SK-N-SH (cell line): ENCODE measurements around the gene RNF25. TPM values are rescaled to one million over a fixed set of nuclear protein-coding genes. Genes with fewer than 3 reads are reported as not detected.

ENCODE experiments used
- CTCF ChIA-PET: fragments of 300-600, 350-600 bp; formaldehyde crosslinking; extraction: SDS; loops from one replicate; lab custom pipeline; 2021; lab: Yijun Ruan, JAX
- POLR2A ChIA-PET: fragments of 350-600 bp; sonication (Branson Sonifier 250); formaldehyde crosslinking; extraction: SDS; loops from one replicate; lab custom pipeline; 2020; ENCODE audit warnings: antibody characterized with exemption, inconsistent platforms; lab: Yijun Ruan, JAX
- DNase-seq: peaks from one replicate; pipeline ENCODE4 v3.0.0; 2012
- H2AFZ ChIP-seq: fragments of 200-600 bp; sonication (generic); 2 replicates; pipeline ENCODE4 v1.8.1; 2016; ENCODE audit warnings: antibody characterized with exemption, mild to moderate bottlenecking, low read depth
- H3F3A ChIP-seq: fragments of 200-600 bp; sonication (generic); replicated peaks from 2 replicates; pipeline ENCODE3; 2016; ENCODE audit warnings: antibody characterized with exemption, mild to moderate bottlenecking; ENCODE audit not compliant: insufficient read depth
- H3K27ac ChIP-seq, 2 experiments: fragments of 200-500 bp in 1 of 2; fragments of 200-600 bp in 1 of 2; sonication (Bioruptor generic) in 1 of 2; sonication (generic), shearing (Covaris generic) in 1 of 2; 2 replicates each; pipeline versions ENCODE4 v1.5.1 to v1.6.1; 2014 to 2016; ENCODE audit warnings: low read depth in 2 of 2, inconsistent platforms in 1 of 2, low read length in 1 of 2, mild to moderate bottlenecking in 1 of 2, mixed read lengths in 1 of 2
- H3K27me3 ChIP-seq: fragments of 200-600 bp; sonication (generic), shearing (Covaris generic); 2 replicates; pipeline ENCODE4 v1.6.1; 2016; ENCODE audit warnings: mixed run types; ENCODE audit not compliant: insufficient read depth
- H3K36me3 ChIP-seq, 2 experiments: fragments of 200-500 bp in 1 of 2; fragments of 200-600 bp in 1 of 2; sonication (Bioruptor generic) in 1 of 2; sonication (generic) in 1 of 2; replicated peaks in 1 of 2; 2 replicates each; pipeline versions ENCODE3 to v1.5.1; 2014 to 2016; ENCODE audit warnings: low read length in 1 of 2, mild to moderate bottlenecking in 1 of 2; ENCODE audit not compliant: insufficient read depth in 2 of 2, control insufficient read depth in 1 of 2
- H3K4me1 ChIP-seq, 2 experiments: fragments of 200-500 bp in 1 of 2; fragments of 200-600 bp in 1 of 2; sonication (Bioruptor generic) in 1 of 2; sonication (generic), shearing (Covaris generic) in 1 of 2; 2 replicates each; pipeline versions ENCODE4 v1.5.1 to v1.6.1; 2014 to 2016; ENCODE audit warnings: low read depth in 1 of 2, low read length in 1 of 2, mixed run types in 1 of 2; ENCODE audit not compliant: insufficient read depth in 2 of 2, control insufficient read depth in 1 of 2
- H3K4me2 ChIP-seq: fragments of 200-600 bp; sonication (generic), shearing (Covaris generic); 2 replicates; pipeline ENCODE4 v1.6.1; 2017; ENCODE audit warnings: mixed run types
- H3K4me3 ChIP-seq, 2 experiments: fragments of 200-500 bp in 1 of 2; fragments of 200-600 bp in 1 of 2; sonication (Bioruptor generic) in 1 of 2; sonication (generic), shearing (Covaris generic) in 1 of 2; 2 replicates each; pipeline versions ENCODE4 v1.5.1 to v1.8.1; 2014 to 2016; ENCODE audit warnings: low read depth in 2 of 2, inconsistent platforms in 1 of 2, low read length in 1 of 2, mild to moderate bottlenecking in 1 of 2, mixed read lengths in 1 of 2, moderate library complexity in 1 of 2
- H3K79me2 ChIP-seq: fragments of 200-600 bp; sonication (generic); 2 replicates; pipeline ENCODE4 v1.8.1; 2017; ENCODE audit warnings: mild to moderate bottlenecking; ENCODE audit not compliant: insufficient read depth
- H3K9ac ChIP-seq: fragments of 200-600 bp; sonication (generic); 2 replicates; pipeline ENCODE4 v1.6.1; 2017; ENCODE audit warnings: mixed run types
- H3K9me2 ChIP-seq: fragments of 200-600 bp; sonication (generic); 2 replicates; pipeline ENCODE4 v1.6.1; 2017; ENCODE audit warnings: mixed run types
- H3K9me3 ChIP-seq: fragments of 200-600 bp; sonication (generic); 2 replicates; pipeline ENCODE4 v1.6.1; 2017; ENCODE audit warnings: mixed run types, mild to moderate bottlenecking, moderate library complexity
- H4K20me1 ChIP-seq: fragments of 200-600 bp; sonication (generic); 2 replicates; pipeline ENCODE4 v1.6.1; 2017; ENCODE audit warnings: mild to moderate bottlenecking, mixed run types; ENCODE audit not compliant: insufficient read depth
- EP300 ChIP-seq, 2 experiments: IDR thresholded peaks; 2 replicates each; pipeline versions ENCODE4 v1.4.0 to v1.6.1; 2012; ENCODE audit warnings: borderline replicate concordance in 1 of 2, low read depth in 1 of 2, low read length in 1 of 2
- FOSL2 ChIP-seq: IDR thresholded peaks from 2 replicates; pipeline ENCODE4 v1.4.0; 2012; ENCODE audit warnings: low read depth, mild to moderate bottlenecking, moderate library complexity, borderline replicate concordance
- NFIC ChIP-seq: IDR thresholded peaks from 2 replicates; pipeline ENCODE4 v1.4.0; 2012; ENCODE audit warnings: borderline replicate concordance
- ZBTB33 ChIP-seq: IDR thresholded peaks from 2 replicates; pipeline ENCODE4 v1.4.0; 2012; ENCODE audit warnings: low read depth, borderline replicate concordance
- WGBS: methylation state at CpG from one replicate; pipeline ENCODE4 v1.1.6; 2017; ENCODE audit warnings: low lambda C conversion rate; 5-methylcytosine and 5-hydroxymethylcytosine counted together
- polyA plus RNA-seq, 3 experiments: library from polyadenylated mRNA; depleted of rRNA; stranded (reverse); fragments of >200 nt; gene quantifications; 2 replicates each; pipeline ENCODE4 v1.2.3, GENCODE V29; 2012
- TF ChIP-seq, protein P1 (sequence below): IDR thresholded peaks from 2 replicates; pipeline ENCODE4 v1.4.0; 2012; ENCODE audit warnings: low read depth, borderline replicate concordance

The RNF25 gene
- polyA plus RNA-seq, 1 of the 3 experiments (the other 2 are of a cell fraction): 72.2 TPM

- H3K4me3 ChIP-seq: no peak overlapping the region
- ChIA-PET POLR2A (no interaction called here), CTCF (interaction anchor here (1.0 to 2.3 kb wide), 4 partner anchors 12 to 293 kb away, joined by 3 to 11 read pairs (median 4); no protein-coding TSS in a partner anchor)
- H3K27me3 ChIP-seq: no peaks in the 10 kb centered on the region
- TF ChIP-seq ZBTB33 (no peak), EP300 (IDR thresholded peaks at IDR 0.05; ENCODE audit: borderline replicate concordance in 1 of 2, low read depth in 1 of 2, low read length in 1 of 2) (no peak)
- no peaks in the 10 kb centered on the region for H3K4me1 ChIP-seq
- no peak for DNase-seq
- no peak overlapping the region for H3K9ac ChIP-seq
- WGBS: 90% methylated on average over 3 of the region's 8 CpGs
- peaks cover 24 to 57% of the 10 kb centered on the region in 2 experiments for H3K36me3 ChIP-seq
- H3K9me3 ChIP-seq: no peaks in the 10 kb centered on the region
- no peaks in the 10 kb centered on the region for H3K79me2 ChIP-seq
- H2AFZ ChIP-seq: no peak overlapping the region
- no peak overlapping the region for H3K4me2 ChIP-seq
- no peaks in the 10 kb centered on the region for H4K20me1 ChIP-seq
- no peak overlapping the region for H3K27ac ChIP-seq
- H3K9me2 ChIP-seq: no peaks in the 10 kb centered on the region
- H3F3A ChIP-seq: peaks cover 6% of the 10 kb centered on the region
Measured at GRCh38 chr2:218698885-218699284, 27.1 kb upstream of the RNF25 start.

DNA sequence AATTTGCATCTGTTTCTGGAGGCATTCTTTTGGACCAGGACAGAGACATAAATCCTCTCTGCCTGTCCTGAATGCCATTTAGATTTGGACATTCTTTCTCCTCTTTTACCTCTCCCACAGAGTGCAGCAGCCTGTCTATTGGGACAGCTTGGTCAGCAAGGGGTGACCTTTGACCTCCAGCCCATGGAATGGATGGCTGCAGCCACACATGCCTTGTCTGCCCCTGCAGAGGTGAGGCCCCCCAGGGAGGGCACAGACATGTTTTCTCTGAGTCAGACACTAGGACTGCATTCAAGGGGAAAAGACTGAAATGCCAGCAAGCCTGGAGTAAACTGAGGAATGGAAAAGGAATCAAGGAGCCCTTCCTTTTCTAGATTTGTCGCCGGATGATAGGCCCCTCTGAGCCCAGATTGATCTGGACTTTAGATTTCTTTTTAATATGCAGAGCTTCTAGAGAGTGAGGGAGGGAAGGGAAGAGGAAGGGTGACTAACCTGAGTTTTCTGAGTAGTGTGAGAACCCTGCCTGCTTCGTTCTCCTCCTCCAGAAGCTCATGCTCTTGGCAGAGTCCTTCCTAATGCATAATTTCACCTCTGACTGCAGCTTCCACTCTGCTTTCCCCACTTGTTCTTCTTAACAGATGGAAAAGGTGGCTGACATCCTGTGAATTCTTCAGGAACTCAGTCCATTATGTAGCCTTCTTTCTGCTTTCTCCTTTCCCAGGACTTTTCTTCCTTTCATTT is 22.8 kb upstream of the RNF25 start:
- Histone ChIP-seq H2AFZ (no peak overlapping the region), H3K9me3 (no peaks in the 10 kb centered on the region), H3K4me1 (no peaks in the 10 kb centered on the region), H3K9ac (no peak overlapping the region), H3K4me3 (no peak overlapping the region), H3K36me3 (peaks cover 40 to 81% of the 10 kb centered on the region in 2 experiments), H3F3A (peaks cover 19% of the 10 kb centered on the region), H3K4me2 (no peak overlapping the region), H3K27ac (peak overlapping the region in 1 of 2 experiments; percentile 33; a peak in 3 of 4 replicates), H3K9me2 (no peaks in the 10 kb centered on the region), H3K27me3 (no peaks in the 10 kb centered on the region), H4K20me1 (no peaks in the 10 kb centered on the region), H3K79me2 (no peaks in the 10 kb centered on the region)
- DNase-seq: no peak
- ChIA-PET CTCF (interaction anchor here (1.0 to 2.1 kb wide), 2 partner anchors 14 to 15 kb away, joined by 3 to 7 read pairs; no protein-coding TSS in a partner anchor), POLR2A (interaction anchor here (1.3 kb wide), 1 partner anchor 22 kb away, joined by 4 read pairs; the partner anchor contains the start of genes RNF25 and STK36)
- no peak for TF ChIP-seq NFIC
- WGBS: 87% methylated on average over 3 of the region's 3 CpGs

DNA sequence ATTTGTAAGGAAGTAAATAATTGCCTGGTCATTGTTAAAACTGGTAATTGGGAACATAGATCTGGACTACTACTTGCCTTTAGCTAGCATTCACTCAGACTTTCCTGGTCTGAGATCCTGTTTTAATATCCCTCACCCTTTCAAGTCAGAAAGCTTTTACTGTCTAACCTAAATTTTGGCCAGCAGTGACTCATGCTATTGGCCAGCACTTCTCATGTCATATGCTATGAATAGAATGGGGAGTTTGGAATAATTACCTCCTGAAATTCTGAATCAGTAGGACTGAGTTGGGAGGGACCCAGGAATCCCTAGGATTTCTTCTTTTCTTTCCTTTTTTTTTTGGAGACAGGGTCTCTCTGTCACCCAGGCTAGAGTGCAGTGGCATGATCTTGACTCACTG is 19.4 kb upstream of the RNF25 start:
- TF ChIP-seq, protein P1, sequence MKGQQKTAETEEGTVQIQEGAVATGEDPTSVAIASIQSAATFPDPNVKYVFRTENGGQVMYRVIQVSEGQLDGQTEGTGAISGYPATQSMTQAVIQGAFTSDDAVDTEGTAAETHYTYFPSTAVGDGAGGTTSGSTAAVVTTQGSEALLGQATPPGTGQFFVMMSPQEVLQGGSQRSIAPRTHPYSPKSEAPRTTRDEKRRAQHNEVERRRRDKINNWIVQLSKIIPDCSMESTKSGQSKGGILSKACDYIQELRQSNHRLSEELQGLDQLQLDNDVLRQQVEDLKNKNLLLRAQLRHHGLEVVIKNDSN: no peak
- TF ChIP-seq FOSL2: peak; percentile 14; the same call in 1 of the 2 replicates
- ChIA-PET CTCF (interaction anchor here (1.5 kb wide), 1 partner anchor 19 kb away, joined by 3 read pairs; no protein-coding TSS in a partner anchor), POLR2A (no interaction called here)
- no peak for DNase-seq
- Histone ChIP-seq H3K9ac (no peak overlapping the region), H3K4me3 (no peak overlapping the region), H3K36me3 (peaks cover 58 to 64% of the 10 kb centered on the region in 2 experiments), H3K9me3 (no peaks in the 10 kb centered on the region), H2AFZ (no peak overlapping the region), H3K4me1 (no peaks in the 10 kb centered on the region; a peak in 1 of 4 replicates), H4K20me1 (no peaks in the 10 kb centered on the region), H3K4me2 (no peak overlapping the region), H3F3A (peaks cover 26% of the 10 kb centered on the region), H3K27ac (peak overlapping the region in 1 of 2 experiments; percentile 44; a peak in 1 of 4 replicates), H3K9me2 (no peaks in the 10 kb centered on the region), H3K79me2 (no peaks in the 10 kb centered on the region), H3K27me3 (no peaks in the 10 kb centered on the region)
